ENCODE data around the gene ASAP3. TPM values are rescaled to one million over a fixed set of nuclear protein-coding genes. Genes with fewer than 3 reads are reported as not detected.
A peak's percentile ranks its signal among the peaks of the same experiment; 100 is the strongest.

Gene ASAP3
- total RNA-seq, 6 donors from 2014 or later = 29.5 to 47.2 (median 41.8) TPM

DNA sequence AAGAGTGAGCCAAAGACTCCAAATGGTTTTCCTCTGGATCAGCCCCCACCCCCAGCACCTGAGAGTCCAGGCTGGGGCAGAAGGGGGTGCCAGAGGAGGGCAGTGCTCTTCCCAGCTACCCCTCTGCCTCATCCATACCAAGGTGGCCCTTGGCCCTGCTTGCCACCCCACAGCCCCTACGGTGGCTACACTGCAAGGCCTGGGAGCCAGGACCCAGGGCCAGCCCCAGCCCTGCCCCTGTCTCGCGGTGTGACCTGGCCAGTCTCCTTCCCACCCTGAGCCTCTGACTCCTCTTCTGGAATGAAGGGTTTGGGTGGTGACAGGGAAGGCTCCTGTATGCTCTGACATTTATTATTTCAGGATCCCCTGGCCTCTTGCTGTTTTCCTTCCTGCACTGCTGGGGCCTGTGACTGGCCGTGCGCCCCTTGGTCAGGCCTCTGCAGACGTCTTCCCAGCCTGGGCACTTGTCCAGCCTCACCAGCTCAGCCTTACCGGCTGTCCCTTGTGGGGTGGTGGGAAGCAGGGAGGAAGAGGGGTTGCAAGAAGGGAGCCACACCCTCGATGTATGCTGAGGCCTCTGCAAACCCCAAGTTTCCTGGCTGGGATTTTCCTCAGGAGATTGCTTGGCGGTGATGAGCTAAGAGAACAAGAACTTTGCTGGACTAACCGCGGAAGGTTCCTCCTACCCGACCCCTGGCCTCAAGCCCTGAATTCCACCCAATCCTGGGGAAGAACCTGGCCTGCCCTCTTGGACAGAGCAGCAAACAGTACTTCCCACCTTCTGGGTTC is 13.5 kb downstream of the ASAP3 start:
- H3K36me3 ChIP-seq = no peaks in the 10 kb centered on the region
- no peak overlapping the region for H3K27ac ChIP-seq
- H3K27me3 ChIP-seq = no peaks in the 10 kb centered on the region
- H3K9me3 ChIP-seq = no peaks in the 10 kb centered on the region
- H3K4me1 ChIP-seq = peaks cover 4 to 14% (median 5%) of the 10 kb centered on the region in 4 donors
- TF ChIP-seq POLR2AphosphoS5 (IDR thresholded peaks at IDR 0.05) (no peak), POLR2A (IDR thresholded peaks at IDR 0.05) (no peak), EP300 (IDR thresholded peaks at IDR 0.05) (no peak)
- TF ChIP-seq, protein P1, sequence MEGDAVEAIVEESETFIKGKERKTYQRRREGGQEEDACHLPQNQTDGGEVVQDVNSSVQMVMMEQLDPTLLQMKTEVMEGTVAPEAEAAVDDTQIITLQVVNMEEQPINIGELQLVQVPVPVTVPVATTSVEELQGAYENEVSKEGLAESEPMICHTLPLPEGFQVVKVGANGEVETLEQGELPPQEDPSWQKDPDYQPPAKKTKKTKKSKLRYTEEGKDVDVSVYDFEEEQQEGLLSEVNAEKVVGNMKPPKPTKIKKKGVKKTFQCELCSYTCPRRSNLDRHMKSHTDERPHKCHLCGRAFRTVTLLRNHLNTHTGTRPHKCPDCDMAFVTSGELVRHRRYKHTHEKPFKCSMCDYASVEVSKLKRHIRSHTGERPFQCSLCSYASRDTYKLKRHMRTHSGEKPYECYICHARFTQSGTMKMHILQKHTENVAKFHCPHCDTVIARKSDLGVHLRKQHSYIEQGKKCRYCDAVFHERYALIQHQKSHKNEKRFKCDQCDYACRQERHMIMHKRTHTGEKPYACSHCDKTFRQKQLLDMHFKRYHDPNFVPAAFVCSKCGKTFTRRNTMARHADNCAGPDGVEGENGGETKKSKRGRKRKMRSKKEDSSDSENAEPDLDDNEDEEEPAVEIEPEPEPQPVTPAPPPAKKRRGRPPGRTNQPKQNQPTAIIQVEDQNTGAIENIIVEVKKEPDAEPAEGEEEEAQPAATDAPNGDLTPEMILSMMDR (IDR thresholded peaks at IDR 0.05) = no peak
- peak in 1 of 2 donors; percentile 47 for DNase-seq
- H3K4me3 ChIP-seq = no peak overlapping the region
- peak; percentile 34 to 88 for ATAC-seq (ENCODE audit: low FRiP score in 2 of 2)
- WGBS, 2 donors = 62 to 71% methylated on average over 10 to 12 of the region's 12 CpGs

DNA sequence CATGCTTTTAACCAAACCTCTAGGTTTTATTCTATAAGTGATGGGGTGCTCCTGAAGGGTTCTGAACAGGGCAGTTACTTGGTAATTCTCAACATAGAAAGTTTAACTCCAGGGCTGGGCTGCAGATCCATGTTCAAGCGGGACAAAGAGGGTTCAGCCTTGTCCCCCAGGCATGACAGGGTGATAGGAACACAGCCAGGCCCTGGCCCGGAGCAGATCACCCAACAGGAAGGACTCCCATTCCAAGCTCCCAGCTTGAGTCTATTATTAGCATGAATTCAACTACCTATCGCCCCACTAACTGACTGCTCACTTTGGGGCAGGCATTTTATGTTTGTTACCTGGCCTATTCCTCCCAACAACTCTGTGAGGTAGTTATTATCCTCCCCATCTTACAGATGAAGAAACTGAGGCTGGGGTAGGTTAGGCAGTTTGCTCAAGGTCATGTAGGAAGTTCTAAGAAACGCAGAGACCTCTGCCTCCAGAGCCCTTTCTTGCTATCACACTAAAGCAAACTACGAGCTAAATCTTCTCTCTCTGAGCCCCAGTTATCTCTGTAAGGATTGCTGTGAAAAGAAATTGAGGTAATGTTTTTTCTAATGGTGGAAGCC is 14.5 kb downstream of the ASAP3 start:
- H3K36me3 ChIP-seq = no peaks in the 10 kb centered on the region
- DNase-seq (no peak), ATAC-seq (ENCODE audit: low FRiP score in 2 of 2) (no peak)
- 56 to 63% methylated on average over 4 to 5 of the region's 5 CpGs for WGBS, 2 donors
- H3K4me3 ChIP-seq = no peak overlapping the region
- peaks cover 0 to 9% (median 5%) of the 10 kb centered on the region in 4 donors for H3K4me1 ChIP-seq
- TF ChIP-seq EP300 (IDR thresholded peaks at IDR 0.05) = no peak
- no peak for TF ChIP-seq POLR2AphosphoS5 (IDR thresholded peaks at IDR 0.05)
- TF ChIP-seq, protein P1 (IDR thresholded peaks at IDR 0.05) = no peak
- no peak for TF ChIP-seq POLR2A (IDR thresholded peaks at IDR 0.05)
- no peaks in the 10 kb centered on the region for H3K9me3 ChIP-seq
- H3K27me3 ChIP-seq = no peaks in the 10 kb centered on the region
- H3K27ac ChIP-seq = no peak overlapping the region

DNA sequence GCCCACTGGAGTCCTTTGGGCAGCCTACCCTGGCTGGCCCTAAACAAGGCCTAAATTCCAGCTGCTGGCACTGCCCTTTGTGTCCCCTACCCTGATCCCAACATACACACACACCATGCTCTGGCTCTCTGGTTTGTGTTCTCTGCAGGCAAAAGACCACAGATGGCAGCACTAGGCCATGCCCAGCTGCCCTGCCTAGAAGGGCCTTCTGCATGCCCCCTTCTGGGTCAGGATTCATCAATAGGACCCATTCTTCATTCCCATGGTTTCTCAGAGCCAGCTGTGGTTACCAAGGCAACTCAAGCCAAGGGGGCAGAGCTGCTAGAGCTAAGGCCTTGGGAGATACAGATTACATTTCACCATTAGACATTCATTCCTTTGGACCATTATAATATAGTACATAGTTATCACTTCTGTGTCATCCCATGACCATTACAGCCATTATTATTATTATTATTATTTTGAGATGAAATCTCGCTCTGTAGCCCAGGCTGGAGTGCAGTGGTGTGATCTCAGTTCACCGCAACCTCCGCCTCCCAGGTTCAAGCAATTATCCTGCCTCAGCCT is 17.5 kb downstream of the ASAP3 start:
- DNase-seq = no peak
- Histone ChIP-seq H3K27me3 (no peaks in the 10 kb centered on the region), H3K27ac (no peak overlapping the region), H3K4me1 (peaks cover 0 to 9% (median 5%) of the 10 kb centered on the region in 4 donors), H3K4me3 (no peak overlapping the region), H3K9me3 (no peaks in the 10 kb centered on the region), H3K36me3 (no peaks in the 10 kb centered on the region)
- no peak for ATAC-seq (ENCODE audit: low FRiP score in 2 of 2)
- WGBS, 2 donors = 91 to 97% methylated on average over 3 of the region's 3 CpGs
- TF ChIP-seq, protein P1 (IDR thresholded peaks at IDR 0.05) = no peak
- TF ChIP-seq EP300 (IDR thresholded peaks at IDR 0.05) (no peak), POLR2A (IDR thresholded peaks at IDR 0.05) (no peak), POLR2AphosphoS5 (IDR thresholded peaks at IDR 0.05) (no peak)

DNA sequence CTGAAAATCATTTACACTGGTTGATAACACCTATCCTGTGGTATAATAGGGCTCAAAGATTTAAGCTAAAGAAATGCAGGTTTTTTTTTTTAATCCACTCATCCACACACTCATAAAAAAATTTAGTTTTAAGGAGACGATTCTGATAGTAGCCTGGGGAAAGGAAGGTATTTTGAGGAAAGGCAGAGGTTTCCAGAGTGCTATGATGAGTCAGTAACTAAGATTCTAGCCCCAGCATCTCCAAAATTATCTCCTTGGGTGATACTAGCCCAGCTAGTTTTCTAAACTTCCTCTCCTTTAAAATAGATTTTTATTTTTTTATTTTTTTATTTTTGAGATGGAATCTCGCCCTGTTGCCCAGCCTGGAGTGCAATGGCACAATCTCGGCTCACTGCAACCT is 20.7 kb downstream of the ASAP3 start:
- WGBS, 2 donors = 87 to 91% methylated on average over 3 of the region's 3 CpGs

More for the DNA sequence above, 20.7 kb downstream of the ASAP3 start:
- Histone ChIP-seq H3K36me3 (no peaks in the 10 kb centered on the region), H3K27me3 (no peaks in the 10 kb centered on the region), H3K4me3 (no peak overlapping the region), H3K27ac (no peak overlapping the region), H3K9me3 (no peaks in the 10 kb centered on the region), H3K4me1 (no peaks in the 10 kb centered on the region)
- ATAC-seq (ENCODE audit: low FRiP score in 2 of 2) (peak in 1 of 2 donors; percentile 34), DNase-seq (no peak)
- TF ChIP-seq EP300 (IDR thresholded peaks at IDR 0.05) (no peak), POLR2A (IDR thresholded peaks at IDR 0.05) (no peak), POLR2AphosphoS5 (IDR thresholded peaks at IDR 0.05) (no peak)
- TF ChIP-seq, protein P1 (IDR thresholded peaks at IDR 0.05) = no peak

Data from upper lobe of left lung (tissue), 6 donors.